Endothelial cell of umbilical vein (primary cell): ENCODE measurements around the gene PEAR1.

Experiments
- CTCF ChIP-seq, 2 donors: IDR thresholded peaks; 1 replicate in 1 of 2; 2 replicates in 1 of 2; pipeline ENCODE4 v1.5.1; 2011; ENCODE audit warnings: low read length in 2 of 2, mild to moderate bottlenecking in 2 of 2, moderate library complexity in 2 of 2, control low read depth in 1 of 2, inconsistent platforms in 1 of 2, low read depth in 1 of 2; ENCODE audit not compliant: insufficient read depth in 1 of 2; ENCODE audit errors: extremely low read depth in 1 of 2
- EZH2 ChIP-seq: IDR thresholded peaks from 2 replicates; pipeline ENCODE4 v1.6.1; 2012; ENCODE audit warnings: borderline replicate concordance, low read depth, mild to moderate bottlenecking, moderate library complexity, low read length, inconsistent platforms; ENCODE audit not compliant: severe bottlenecking
- JUN ChIP-seq: IDR thresholded peaks from 2 replicates; pipeline ENCODE4 v1.6.1; 2011; ENCODE audit warnings: borderline replicate concordance, low read depth; ENCODE audit not compliant: insufficient read length, insufficient read depth
- MAX ChIP-seq: IDR thresholded peaks from 2 replicates; pipeline ENCODE4 v1.6.1; 2011; ENCODE audit not compliant: insufficient read depth, insufficient read length

GRCh38 chr1:156899956-156900718, 6.6 kb downstream of the PEAR1 start:
- no peak for TF ChIP-seq CTCF (IDR thresholded peaks at IDR 0.05; ENCODE audit: extremely low read depth in 1 of 2, insufficient read depth in 1 of 2, low read depth in 1 of 2, low read length in 2 of 2)
- no peak for TF ChIP-seq JUN
- no peak for TF ChIP-seq MAX
- no peak for TF ChIP-seq EZH2
